K562 (cell line): Measurements from ENCODE around the gene WDHD1.

ENCODE experiments used
- FOS ChIP-seq: IDR thresholded peaks from 3 replicates; pipeline ENCODE4 v1.6.1; 2011; ENCODE audit not compliant: insufficient read length; ENCODE audit errors: extremely low read depth
- POLR2A ChIP-seq: fragments of 450-650 bp; conservative IDR thresholded peaks from 2 replicates; pipeline ENCODE4 v1.6.1; 2016

GRCh38 chr14:55043528-55043927, 16.6 kb upstream of the WDHD1 start:
- no peak for TF ChIP-seq POLR2A
- TF ChIP-seq FOS: no peak
